WERI-Rb-1 (cell line): Measurements from ENCODE around the gene ATP8B4.

Experiments
- DNase-seq: peaks from one replicate; pipeline ENCODE4 v3.0.0-alpha.2; 2020
- H3K27ac ChIP-seq: fragments of 250-450 bp; sonication (Bioruptor Pico); 2 replicates; pipeline ENCODE4 v1.5.1; 2020; ENCODE audit warnings: mild to moderate bottlenecking, moderate library complexity
- H3K27me3 ChIP-seq: fragments of 250-450 bp; sonication (Bioruptor Pico); 2 replicates; pipeline ENCODE4 v1.5.1; 2021; ENCODE audit warnings: mild to moderate bottlenecking, low read depth, moderate library complexity; ENCODE audit not compliant: insufficient read depth, severe bottlenecking
- H3K36me3 ChIP-seq: fragments of 250-450 bp; sonication (Bioruptor Pico); 2 replicates; pipeline ENCODE4 v1.5.1; 2020; ENCODE audit warnings: mild to moderate bottlenecking, moderate library complexity
- H3K4me3 ChIP-seq: 2 replicates; pipeline ENCODE4 v1.5.1; 2011; ENCODE audit warnings: low read depth, mild to moderate bottlenecking, control low read depth, low read length
- H3K9me3 ChIP-seq: fragments of 250-450 bp; sonication (Bioruptor Pico); 2 replicates; pipeline ENCODE4 v1.5.1; 2021; ENCODE audit warnings: mild to moderate bottlenecking, moderate library complexity; ENCODE audit not compliant: severe bottlenecking
- CTCF ChIP-seq: IDR thresholded peaks from 2 replicates; pipeline ENCODE4 v1.5.1; 2011; ENCODE audit warnings: low read depth, mild to moderate bottlenecking, control low read depth, inconsistent platforms, low read length

The ATP8B4 gene

GRCh38 chr15:50143255-50143860, 24.3 kb upstream of the ATP8B4 start:
- TF ChIP-seq CTCF, result no peak
- Histone ChIP-seq H3K9me3 (no peaks in the 10 kb centered on the region), H3K27me3 (no peaks in the 10 kb centered on the region), H3K36me3 (no peaks in the 10 kb centered on the region), H3K27ac (no peak overlapping the region), H3K4me3 (no peak overlapping the region)
- no peak for DNase-seq

GRCh38 chr15:50141856-50142255, 22.8 kb upstream of the ATP8B4 start:
- TF ChIP-seq CTCF, result no peak
- no peak for DNase-seq
- Histone ChIP-seq H3K27ac (no peak overlapping the region), H3K27me3 (no peaks in the 10 kb centered on the region), H3K9me3 (no peaks in the 10 kb centered on the region), H3K36me3 (no peaks in the 10 kb centered on the region), H3K4me3 (no peak overlapping the region)

GRCh38 chr15:50140983-50141382, 21.9 kb upstream of the ATP8B4 start:
- no peak for TF ChIP-seq CTCF
- no peak overlapping the region for H3K4me3 ChIP-seq
- H3K9me3 ChIP-seq, result no peaks in the 10 kb centered on the region
- H3K27ac ChIP-seq, result no peak overlapping the region
- H3K36me3 ChIP-seq, result no peaks in the 10 kb centered on the region
- no peaks in the 10 kb centered on the region for H3K27me3 ChIP-seq
- DNase-seq, result no peak

- H3K27ac ChIP-seq, result no peak overlapping the region
- TF ChIP-seq CTCF, result no peak
- H3K27me3 ChIP-seq, result no peaks in the 10 kb centered on the region
- DNase-seq, result no peak
- H3K36me3 ChIP-seq, result no peaks in the 10 kb centered on the region
- H3K9me3 ChIP-seq, result no peaks in the 10 kb centered on the region
- H3K4me3 ChIP-seq, result no peak overlapping the region
Measured at GRCh38 chr15:50140098-50140497, 21.1 kb upstream of the ATP8B4 start.

- Histone ChIP-seq H3K27me3 (no peaks in the 10 kb centered on the region), H3K27ac (no peak overlapping the region), H3K9me3 (no peaks in the 10 kb centered on the region), H3K36me3 (no peaks in the 10 kb centered on the region), H3K4me3 (no peak overlapping the region)
- no peak for DNase-seq
- no peak for TF ChIP-seq CTCF
Measured at GRCh38 chr15:50138391-50138790, 19.4 kb upstream of the ATP8B4 start.

- Histone ChIP-seq H3K36me3 (no peaks in the 10 kb centered on the region), H3K4me3 (no peak overlapping the region), H3K9me3 (no peaks in the 10 kb centered on the region), H3K27me3 (no peaks in the 10 kb centered on the region), H3K27ac (no peak overlapping the region)
- TF ChIP-seq CTCF, result no peak
- DNase-seq, result no peak
Measured at GRCh38 chr15:50137893-50138292, 18.9 kb upstream of the ATP8B4 start.
